Activated T-helper 1 cell treated with anti-CD3 and anti-CD28 coated beads, Interleukin-2, amount 50 U/mL, for 16 hours (primary cell): ENCODE data around the gene THAP10.
"Not testable (repeated sequence)": the region's sequence is repeated elsewhere in the genome, so short reads cannot be mapped to it uniquely, and the experiment has no call there.

Source experiments
- DNase-seq, 2 donors: peaks; one replicate each; pipeline ENCODE4 v3.0.0-alpha.2; 2020; ENCODE audit warnings: low read depth in 1 of 2, low spot score in 1 of 2

THAP10 gene

DNA sequence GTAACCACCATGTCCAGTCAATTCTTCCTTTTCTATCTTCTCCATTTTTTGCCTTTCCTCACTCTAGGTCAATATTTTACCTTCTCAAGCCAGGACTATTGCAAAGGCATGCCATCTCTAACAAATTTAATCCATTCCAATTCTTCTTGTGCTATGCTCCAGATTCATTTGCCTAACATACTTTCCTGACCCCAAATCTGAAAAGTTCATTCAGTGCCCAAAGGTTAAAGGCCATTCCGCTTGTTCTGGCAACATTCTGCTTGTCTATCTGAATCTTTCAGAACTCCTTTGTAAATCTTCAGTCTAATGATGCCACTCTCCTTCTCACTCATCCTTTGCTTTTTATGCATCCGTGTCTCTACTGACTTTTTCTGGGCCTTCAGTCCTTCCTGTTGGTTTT lies 15.6 kb downstream of the THAP10 start:
- DNase-seq = no peak

DNA sequence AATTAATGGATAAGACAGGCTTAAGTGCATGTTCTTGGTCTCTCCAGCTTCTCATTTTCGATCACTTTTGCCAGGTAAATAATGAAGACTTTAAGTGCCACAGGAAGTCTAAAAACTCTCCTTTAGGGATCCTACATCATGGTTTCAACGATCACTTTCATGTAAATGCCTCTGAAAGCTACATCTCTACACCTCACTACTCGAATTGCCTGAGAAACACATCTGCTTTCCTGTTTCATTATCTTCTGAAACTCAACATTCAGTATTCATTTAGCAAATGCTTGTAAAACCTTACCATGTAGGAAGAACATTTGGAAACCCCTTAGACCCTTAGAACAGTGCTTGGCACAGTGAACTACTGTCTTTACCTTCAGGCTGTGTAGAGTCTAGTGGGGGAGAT lies 16.2 kb downstream of the THAP10 start:
- no peak for DNase-seq

DNA sequence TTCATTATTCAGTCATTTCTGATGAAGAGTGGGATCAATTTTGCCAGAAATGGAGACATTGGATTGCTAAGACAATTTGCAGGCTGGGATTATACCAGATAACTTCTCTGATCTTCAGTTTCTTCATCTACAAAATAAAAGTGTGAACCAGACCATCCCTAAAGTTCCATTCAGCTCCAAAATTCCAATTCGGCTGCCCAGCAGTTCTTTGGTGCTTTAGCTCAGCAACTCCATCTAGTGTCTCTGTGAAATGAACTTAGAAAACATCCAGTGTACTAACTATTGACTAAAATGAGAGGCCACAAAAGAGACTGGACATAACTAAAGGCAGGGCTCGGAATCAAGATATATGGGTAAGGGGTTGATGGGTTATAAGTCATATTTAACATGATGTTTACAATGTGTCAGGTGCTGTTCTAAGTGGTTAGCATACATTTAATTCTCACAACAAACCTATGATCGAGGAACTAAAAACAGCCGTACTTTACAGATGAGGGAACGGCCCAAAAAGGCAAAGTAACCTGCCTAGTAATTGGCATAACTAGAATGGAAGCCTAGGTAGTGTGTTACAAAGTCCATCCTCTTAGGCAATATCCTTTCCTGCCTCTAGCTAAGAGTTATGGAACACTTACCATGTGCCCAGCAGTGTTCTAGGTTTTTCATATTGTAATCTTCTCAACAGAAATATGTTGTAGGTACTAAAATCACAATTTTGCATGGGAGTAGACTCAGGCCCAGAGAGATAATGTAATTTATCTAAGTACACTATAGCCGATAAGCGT lies 17.0 kb downstream of the THAP10 start:
- no peak for DNase-seq

DNA sequence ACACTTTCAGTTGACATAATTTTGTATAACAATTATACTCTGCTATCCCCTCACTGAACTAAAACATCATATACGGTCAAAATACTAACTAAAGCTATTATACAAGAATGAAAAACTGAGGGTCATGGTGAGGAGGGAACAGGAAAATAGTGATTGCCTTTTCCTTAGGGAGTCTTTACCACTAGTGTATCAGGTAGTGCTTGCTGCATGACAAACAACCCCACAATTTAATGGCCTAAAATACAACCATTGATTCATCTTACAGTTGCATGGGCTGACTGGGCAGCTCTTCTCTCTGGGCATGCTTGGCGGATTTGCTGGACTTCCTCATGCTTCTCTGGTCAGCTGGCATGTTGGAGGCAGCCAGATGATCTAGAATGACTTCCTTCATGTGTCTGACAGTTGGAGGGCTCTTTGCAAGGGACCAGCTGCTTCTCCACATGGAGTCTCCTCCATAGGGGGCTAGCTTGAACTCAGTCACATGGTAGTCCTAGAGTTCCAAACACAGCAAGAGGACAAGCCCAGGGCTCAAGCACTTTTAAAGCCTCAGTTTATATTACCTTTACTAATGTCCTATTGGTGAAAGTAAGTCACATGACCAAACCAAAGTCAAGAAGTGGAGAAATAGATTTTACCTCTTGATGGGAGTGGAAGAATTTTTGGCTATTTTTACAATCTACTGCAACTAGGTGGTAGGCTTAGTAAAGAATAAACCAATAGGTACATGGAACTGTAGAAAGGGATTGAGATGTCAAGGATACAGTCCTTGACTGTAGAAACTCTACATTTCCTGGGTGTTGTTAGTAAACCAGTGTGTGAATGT lies 18.8 kb downstream of the THAP10 start:
- no peak for DNase-seq

DNA sequence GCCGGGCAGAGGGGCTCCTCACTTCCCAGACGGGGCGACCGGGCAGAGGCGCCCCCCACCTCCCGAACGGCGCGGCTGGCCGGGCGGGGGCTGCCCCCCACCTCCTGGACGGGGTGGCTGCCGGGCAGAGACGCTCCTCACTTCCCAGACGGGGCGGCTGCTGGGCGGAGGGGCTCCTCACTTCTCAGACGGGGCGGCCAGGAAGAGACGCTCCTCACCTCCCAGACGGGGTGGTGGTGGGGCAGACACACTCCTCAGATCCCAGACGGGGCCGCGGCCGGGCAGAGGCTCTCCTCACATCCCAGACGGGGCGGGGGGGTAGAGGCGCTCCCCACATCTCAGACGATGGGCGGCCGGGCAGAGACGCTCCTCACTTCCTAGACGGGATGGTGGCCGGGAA lies 20.7 kb downstream of the THAP10 start:
- DNase-seq = not testable (repeated sequence)

DNA sequence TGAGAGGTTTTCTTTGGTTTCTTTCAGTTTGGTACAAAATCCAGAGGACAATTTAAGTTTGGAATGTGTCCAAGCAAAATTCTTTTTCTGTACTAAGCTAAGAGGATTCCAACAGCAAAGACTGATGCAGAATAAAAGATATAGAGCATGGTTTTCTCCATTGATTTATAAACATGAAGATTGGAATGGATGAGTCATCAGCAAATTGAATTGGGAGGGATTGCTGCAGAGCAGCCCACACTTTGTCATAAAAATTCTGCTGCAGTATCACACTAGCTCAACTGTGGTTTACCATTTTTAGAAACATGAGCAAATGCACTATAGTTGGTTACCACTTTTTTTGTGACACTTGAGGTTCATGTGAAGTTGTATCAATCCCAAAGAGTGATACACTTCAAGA lies 22.2 kb downstream of the THAP10 start:
- no peak for DNase-seq

DNA sequence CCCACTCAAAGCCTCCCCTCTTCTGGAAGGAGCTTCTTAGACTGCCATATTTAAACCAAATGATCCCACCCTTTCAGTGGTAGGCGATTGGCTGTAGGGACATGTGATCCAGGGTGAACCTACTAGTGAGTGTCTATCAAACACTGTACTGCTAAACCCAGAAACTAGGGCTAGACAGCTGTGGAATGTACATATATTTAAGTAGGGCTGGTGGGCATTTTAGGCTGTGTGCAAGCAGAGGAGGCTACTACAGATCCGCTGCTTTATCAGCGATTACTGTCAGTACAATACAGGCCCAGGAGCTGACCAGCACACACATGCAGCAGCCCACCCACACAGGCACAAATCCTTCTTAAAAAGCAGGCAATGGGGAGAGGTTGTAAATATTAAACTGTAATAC lies 22.9 kb downstream of the THAP10 start:
- no peak for DNase-seq

DNA sequence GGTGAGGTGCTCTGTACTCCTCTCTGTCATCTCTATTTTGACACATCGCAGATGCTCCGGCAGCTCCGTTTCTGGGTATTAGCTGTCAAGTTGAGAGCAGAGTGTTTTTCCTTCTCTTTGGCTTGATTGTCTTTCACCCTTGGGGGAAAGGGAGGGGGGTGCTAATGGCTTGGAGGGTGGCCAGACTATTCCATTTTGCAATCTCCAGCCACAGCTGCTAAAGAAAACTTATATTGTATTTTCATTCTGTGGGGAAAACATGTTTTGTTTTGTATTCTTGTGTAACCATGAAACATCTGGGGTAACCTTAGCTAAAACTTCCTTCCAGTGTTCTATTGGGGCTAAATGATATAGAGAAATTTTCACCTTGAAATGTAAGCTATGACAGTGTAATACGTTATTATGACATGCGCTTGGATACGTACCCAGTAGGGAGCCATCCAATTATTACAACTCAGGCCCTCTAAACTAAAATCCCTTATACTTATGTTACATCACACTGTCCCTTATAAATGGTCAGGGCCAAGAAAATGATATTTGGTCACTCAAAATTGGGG lies 24.2 kb downstream of the THAP10 start:
- no peak for DNase-seq

DNA sequence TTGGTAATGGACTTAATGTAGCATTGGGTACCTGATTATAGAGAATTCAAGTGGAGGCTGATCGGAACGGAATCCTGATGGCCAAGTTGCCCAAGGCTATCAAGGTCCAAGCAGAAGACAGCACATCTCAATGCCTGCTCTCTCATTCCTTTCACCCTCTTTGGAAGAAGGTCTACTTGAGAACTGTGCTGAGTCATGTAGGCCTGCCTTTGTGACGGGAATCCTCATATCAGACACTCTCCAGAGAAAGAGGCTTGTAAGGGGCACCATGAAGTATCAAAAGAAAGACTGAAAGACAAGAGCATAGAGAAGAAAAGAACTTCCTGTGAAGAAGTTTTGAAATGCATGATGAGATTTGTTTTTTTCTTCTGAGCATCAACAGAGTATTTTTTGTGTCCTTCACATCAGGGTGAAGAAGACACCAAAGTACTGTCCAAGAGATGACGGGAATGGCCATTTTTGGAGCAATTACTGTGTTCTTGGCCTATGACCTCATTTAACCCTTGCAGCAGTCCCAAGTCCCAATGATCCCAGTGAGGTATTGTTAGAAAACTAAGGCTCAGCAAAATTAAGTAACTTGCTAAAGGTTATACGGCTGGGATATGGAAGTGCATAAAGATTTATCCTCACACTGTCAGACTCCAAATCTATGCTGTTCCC lies 25.1 kb downstream of the THAP10 start:
- no peak for DNase-seq

DNA sequence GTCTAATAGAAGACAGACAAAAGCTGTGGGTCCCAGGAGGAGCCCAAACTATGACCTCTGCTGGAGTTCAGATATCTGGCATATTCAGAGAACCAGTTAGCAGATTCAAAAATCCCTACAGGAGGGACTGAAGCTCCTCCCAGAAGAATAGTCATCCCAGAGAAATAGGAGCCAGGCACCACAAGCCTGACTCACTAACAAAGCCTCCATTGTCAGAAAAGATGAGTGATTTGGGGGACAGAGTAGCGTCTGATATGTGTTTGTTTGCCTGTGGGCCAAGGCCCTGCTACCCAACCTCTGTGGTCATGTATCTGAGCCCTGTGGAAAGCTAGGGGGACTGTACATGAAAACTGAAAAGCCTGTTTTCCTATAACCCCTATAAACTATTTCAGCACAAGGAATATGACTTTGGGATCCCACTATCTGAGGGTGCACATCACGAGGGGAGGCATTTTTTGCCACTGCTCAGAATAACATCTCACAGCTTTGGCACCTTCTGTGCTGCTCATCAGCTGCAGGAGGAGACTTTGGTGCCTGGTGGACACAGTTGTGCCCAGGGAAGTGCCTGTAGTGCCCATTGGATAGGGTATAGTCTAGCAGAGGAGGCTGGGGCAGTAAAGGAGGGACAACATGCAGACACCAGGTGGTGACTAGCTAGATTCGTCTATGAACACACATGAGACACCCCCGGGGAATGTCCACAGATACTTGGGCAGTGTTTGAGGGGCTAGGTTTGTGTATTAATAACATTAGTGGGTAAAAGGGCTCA lies 28.6 kb downstream of the THAP10 start:
- DNase-seq = no peak

DNA sequence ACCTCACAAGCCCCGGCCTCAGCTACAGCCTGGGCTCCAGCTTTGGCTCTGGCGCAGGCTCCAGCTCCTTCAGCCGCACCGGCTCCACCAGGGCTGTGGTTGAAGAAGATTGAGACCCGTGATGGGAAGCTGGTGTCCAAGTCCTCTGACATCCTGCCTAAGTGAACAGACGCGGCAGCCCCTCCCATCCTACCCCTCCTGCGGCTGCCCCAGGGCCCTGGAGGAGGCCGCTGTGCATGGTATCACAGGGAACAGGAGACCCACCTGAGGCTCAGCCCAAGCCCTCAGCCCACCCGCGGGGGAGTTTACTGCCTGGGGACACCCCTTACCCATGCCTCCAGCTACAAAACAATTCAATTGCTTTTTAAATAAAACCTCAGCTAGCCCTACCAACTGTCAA lies 32.2 kb downstream of the THAP10 start:
- DNase-seq = no peak

DNA sequence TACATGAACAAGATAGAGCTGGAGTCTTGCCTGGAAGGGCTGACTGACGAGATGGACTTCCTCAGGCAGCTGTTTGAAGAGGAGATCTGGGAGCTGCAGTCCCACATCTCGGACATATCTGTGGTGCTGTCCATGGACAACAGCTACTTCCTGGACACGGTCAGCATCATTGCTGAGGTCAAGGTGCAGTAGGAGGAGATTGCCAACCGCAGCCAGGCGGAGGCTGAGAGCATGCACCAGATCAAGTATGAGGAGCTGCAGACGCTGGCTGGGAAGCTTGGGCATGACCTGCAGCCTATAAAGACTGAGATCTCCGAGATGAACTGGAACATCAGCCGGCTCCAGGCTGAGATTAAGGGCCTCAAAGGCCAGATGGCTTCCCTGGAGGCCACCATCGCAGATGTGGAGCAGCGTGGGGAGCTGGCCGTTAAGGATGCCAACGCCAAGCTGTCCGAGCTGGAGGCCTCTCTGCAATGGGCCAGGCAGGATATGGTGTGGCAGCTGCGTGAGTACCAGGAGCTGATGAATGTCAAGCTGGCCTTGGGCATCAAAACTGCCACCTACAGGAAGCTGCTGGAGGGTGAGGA lies 32.8 kb downstream of the THAP10 start:
- DNase-seq = no peak

DNA sequence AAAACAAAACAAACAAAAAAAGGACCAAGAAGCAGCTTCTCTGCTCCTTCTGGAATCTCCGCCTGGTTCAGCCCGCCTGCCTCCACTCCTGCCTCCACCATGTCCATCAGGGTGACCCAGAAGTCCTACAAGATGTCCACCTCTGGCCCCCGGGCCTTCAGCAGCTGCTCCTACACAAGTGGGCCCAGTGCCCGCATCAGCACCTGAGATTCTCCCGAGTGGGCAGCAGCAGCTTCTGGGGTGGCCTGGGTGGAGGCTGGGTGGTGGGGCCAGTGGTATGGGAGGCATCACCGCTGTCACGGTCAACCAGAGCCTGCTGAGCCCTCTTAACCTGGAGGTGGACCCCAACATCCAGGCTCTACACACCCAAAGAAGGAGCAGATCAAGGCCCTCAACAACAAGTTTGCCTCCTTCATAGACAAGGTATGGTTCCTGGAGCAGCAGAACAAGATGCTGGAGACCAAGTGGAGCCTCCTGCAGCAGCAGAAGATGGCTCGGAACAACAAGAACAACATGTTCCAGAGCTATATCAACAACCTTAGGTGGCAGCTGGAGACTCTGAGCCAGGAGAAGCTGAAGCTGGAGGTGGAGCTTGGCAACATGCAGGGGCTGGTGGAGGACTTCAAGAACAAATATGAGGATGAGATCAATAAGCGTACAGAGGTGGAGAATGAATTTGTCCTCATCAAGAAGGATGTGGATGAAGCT lies 33.5 kb downstream of the THAP10 start:
- DNase-seq = not testable (repeated sequence)

DNA sequence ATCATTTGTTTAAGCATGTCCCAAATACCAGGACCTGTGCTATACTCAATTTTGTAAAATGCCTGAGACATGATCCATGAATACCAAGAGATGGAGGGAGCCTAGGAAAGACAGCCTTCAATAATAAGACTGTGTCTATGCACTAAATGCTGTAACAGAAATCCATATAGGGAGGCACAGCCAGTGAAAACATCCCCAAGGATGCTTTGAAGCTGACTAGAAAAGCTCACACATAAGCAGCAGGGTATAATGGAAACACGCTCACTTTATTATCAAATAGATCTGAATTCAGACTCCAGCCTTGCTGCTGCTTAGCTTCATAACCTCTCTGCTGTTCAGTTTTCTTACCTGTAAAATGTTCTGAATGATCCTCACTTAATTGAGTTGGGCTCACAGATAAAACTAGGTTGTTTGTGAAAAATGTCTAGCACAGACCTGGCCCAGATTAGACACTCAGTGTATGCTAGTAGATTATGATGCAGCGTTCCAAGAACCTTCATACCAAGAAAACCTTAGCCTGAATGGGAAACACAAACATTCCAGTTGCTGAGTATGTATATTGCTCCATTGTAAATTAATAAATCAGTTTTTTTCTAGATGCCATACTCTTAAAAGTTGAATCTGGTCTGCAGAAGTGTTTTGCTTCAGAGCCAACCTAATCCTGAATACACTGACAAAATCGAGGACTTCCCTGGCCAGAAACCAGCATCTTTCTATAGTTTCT lies 34.5 kb downstream of the THAP10 start:
- no peak for DNase-seq

DNA sequence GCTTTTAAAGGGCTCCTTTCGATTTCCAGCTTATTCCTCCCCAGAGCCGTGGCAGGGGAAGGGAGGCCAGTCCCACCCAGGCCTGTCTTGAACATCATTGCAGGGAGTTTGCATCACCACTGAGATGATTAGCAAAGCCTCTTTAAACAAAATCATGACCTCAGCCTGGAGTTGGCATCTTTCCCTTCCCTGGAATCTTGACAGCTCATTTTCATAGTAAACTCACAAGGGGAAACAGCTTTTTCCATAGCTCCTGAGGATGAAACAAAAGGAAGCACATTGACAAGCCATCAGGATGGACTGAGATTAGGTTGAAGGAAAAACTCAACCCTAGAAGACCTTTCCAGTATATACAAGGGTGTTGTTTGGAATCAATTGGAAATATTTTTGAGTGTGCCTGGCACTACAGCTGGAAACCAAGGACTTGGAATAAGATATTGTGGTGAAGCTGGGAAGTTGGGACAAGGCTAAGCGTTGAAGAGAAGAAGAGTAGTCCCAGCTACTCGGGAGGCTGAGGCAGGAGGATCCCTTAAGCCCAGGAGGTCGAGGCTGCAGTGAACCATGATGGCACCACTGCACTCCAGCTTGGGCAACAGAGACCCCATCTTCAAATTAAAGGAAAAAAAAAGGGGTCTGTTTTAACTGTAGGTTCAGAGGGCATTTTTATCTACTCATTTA lies 35.2 kb downstream of the THAP10 start:
- no peak for DNase-seq

DNA sequence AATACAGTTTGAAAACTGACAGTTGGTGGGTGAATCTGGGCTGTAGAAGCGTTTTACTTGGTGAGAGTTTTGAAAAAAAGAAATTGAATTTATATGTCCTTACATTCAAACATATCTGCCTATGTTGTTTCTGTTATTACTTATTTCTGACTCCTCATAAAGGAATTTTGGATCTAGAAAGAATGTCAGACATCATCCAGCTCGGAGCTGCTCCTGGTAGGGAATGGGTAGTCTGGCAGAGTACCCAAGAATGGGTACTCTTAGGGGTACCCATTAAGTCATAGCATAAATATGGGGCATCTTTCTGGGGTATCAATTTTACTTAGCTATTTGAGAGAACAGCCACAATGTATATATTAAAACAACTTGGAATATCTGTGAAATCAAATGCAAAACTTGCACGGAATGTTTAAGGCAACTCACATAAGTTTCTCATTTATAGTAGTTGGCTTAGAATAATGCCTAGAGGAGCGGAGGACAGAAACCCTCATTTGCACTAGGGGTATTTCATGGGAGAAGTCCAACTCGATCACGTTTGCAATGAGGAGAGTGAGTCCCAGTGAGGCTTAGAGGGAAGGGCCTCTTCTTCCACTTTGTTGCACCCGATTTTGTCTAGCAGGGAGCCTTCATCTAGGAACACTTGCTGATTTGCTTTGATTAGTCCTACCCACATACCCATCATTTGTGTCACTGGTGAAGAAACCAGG lies 35.9 kb downstream of the THAP10 start:
- no peak for DNase-seq

DNA sequence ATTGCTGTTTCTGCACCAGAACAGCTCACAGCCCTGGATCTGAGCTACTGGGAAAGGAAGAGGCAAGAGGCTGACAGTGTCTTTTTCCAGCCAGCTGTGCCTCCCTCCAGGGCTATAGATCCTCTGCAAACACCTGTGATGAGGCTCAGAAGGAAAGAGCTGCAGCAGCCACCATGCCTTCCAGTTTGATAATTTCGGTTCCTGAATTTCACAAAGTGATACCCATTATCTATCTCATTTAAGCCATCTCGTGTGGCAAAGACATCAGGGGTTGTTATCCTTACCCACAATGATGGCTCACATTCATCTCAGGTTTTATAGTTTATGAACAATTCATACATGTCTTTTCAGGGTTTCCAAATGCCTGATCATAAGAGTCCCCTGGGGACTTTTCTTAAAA lies 36.5 kb downstream of the THAP10 start:
- no peak for DNase-seq

DNA sequence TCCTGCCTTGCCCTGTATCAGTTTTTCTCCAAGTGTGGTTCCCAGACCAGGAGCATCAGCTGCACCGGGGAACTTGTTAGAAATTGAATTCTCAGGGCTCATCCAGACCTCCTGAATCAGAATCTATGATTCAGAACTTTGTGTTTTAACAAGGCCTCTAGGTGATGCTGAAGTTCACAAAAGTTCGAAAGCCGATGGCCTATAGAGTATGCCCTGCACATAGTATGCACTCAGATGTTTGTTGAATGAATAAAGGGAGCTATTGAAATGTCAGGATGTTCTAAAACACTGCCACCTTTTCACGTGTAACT lies 37.6 kb downstream of the THAP10 start:
- DNase-seq = no peak
